Immature natural killer cell (primary cell): ENCODE measurements around the gene F12. TPM values are rescaled to one million over a fixed set of nuclear protein-coding genes. Genes with fewer than 3 reads are reported as not detected.
"Not testable (repeated sequence)": the region's sequence is repeated elsewhere in the genome, so short reads cannot be mapped to it uniquely, and the experiment has no call there.

Source experiments
- DNase-seq, 3 donors: peaks; one replicate each; pipeline ENCODE4 v3.0.0; 2022; ENCODE audit warnings: mixed read lengths in 1 of 3
- H3K27ac Mint-ChIP-seq, 6 donors: one replicate each; pipeline ENCODE4 v1.8.0; 2020; ENCODE audit warnings: mixed read lengths in 6 of 6, mild to moderate bottlenecking in 5 of 6, inconsistent platforms in 4 of 6, moderate library complexity in 3 of 6
- H3K27me3 Mint-ChIP-seq, 3 donors: one replicate each; pipeline ENCODE4 v1.8.0; 2020 to 2021; ENCODE audit warnings: low read depth in 3 of 3, mild to moderate bottlenecking in 3 of 3, mixed read lengths in 3 of 3, moderate library complexity in 3 of 3, inconsistent platforms in 1 of 3
- H3K36me3 Mint-ChIP-seq, 3 donors: one replicate each; pipeline ENCODE4 v1.8.0; 2020; ENCODE audit warnings: mixed read lengths in 3 of 3, inconsistent platforms in 2 of 3, mild to moderate bottlenecking in 2 of 3
- H3K4me1 Mint-ChIP-seq, 2 donors: one replicate each; pipeline ENCODE4 v1.8.0; 2020; ENCODE audit warnings: inconsistent platforms in 2 of 2, mild to moderate bottlenecking in 2 of 2, mixed read lengths in 2 of 2, moderate library complexity in 1 of 2
- H3K4me3 Mint-ChIP-seq, 5 donors: one replicate each; pipeline ENCODE4 v1.8.0; 2020; ENCODE audit warnings: mild to moderate bottlenecking in 5 of 5, mixed read lengths in 5 of 5, inconsistent platforms in 3 of 5, moderate library complexity in 3 of 5
- H3K9me3 Mint-ChIP-seq, 6 donors: one replicate each; pipeline ENCODE4 v1.8.0; 2020; ENCODE audit warnings: mild to moderate bottlenecking in 6 of 6, mixed read lengths in 6 of 6, inconsistent platforms in 4 of 6, moderate library complexity in 3 of 6
- polyA plus RNA-seq, 3 donors: library from polyadenylated mRNA; unstranded; fragments of 300-500 nt; fragmentation: Illumina TruSeq; gene quantifications; one replicate each; pipeline ENCODE4 v1.2.3, GENCODE V29; 2021

F12 gene
- polyA plus RNA-seq, 3 donors from 2014 or later, result 1.3 to 2.3 TPM; not detected in 1

DNA sequence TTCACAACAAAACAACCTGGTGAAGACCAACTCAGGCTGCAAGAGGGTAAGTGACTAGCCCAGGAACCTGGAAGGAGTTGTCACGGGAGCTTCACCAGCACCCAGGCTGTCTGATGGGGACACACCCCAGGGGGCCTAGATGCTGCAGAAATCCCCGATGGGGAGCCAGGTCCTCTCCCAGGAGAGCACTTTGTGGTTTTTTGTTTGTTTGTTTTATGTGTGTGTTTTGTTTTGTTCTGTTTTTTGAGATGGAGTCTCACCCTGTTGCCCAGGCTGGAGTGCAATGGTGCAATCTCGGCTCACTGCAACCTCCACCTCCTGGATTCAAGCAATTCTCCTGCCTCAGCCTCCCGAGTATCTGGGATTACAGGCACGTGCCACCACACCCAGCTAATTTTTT is 33.8 kb downstream of the F12 start:
- DNase-seq, H3K36me3 Mint-ChIP-seq, H3K9me3 Mint-ChIP-seq, H3K4me3 Mint-ChIP-seq, H3K27me3 Mint-ChIP-seq: not testable (repeated sequence)
- Mint-ChIP-seq H3K4me1 (peaks cover 22 to 27% of the 10 kb centered on the region in 2 donors), H3K27ac (peak overlapping the region in 1 of 6 donors; percentile 26)

DNA sequence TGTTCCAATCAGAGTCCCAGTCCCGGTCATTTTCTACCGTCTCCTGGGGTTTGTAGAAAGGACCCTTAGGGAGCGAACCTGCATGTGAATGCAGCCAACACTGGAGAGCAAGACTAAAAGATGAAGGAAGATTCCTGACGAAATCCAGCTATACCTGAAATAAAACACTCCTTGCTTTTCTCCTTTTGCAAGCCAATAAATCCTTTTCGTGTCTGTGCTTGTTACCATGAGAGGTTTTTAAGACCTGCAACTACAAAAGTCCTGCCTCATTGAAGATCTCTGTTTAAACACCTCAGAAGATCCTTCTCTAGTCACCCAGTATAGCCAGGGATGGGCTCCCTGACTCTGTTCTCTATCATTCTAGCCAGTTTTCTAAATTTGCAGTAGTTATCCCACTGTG is 35.2 kb downstream of the F12 start:
- DNase-seq, result no peak
- Mint-ChIP-seq H3K4me1 (peaks cover 28 to 30% of the 10 kb centered on the region in 2 donors), H3K4me3 (peak overlapping the region in 1 of 5 donors; percentile 25), H3K27ac (peak overlapping the region in 4 of 6 donors; percentile 53 to 82 (median 68)), H3K36me3 (peaks cover 1 to 6% (median 3%) of the 10 kb centered on the region in 3 donors), H3K27me3 (peaks cover 0 to 3% (median 1%) of the 10 kb centered on the region in 3 donors), H3K9me3 (no peaks in the 10 kb centered on the region)

DNA sequence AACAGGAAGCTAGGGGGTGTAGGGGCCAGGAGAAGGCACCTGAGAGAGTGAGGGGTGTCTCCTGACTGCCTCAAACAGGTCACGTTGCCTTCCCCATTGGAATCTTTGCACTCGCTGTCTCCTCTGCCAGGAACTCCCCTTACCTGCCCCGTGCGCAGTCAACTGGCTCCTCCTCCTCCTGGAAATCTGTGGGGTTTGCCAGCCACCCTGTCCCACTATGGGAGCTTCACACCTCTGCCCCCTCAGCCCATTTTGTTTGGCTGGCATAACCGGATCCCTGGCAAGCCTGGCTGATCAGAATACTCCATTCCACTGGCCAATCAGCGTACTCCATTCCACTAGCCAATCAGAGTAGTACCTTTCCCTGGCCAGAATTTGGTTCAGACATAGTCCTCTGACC is 35.6 kb downstream of the F12 start:
- no peaks in the 10 kb centered on the region for H3K9me3 Mint-ChIP-seq
- H3K4me3 Mint-ChIP-seq, result no peak overlapping the region
- peaks cover 0 to 4% (median 1%) of the 10 kb centered on the region in 3 donors for H3K27me3 Mint-ChIP-seq
- no peak for DNase-seq
- peaks cover 5 to 10% (median 7%) of the 10 kb centered on the region in 3 donors for H3K36me3 Mint-ChIP-seq
- H3K4me1 Mint-ChIP-seq, result peaks cover 32 to 34% of the 10 kb centered on the region in 2 donors
- H3K27ac Mint-ChIP-seq, result peak overlapping the region in 3 of 6 donors; percentile 71 to 82 (median 79)

GRCh38 chr5:177372910-177373309 is 36.5 kb downstream of the F12 start:
- H3K27me3 Mint-ChIP-seq, result peaks cover 0 to 4% (median 1%) of the 10 kb centered on the region in 3 donors
- no peaks in the 10 kb centered on the region for H3K9me3 Mint-ChIP-seq
- H3K4me3 Mint-ChIP-seq, result peak overlapping the region in 2 of 5 donors; percentile 10 to 61
- peaks cover 13 to 18% (median 14%) of the 10 kb centered on the region in 3 donors for H3K36me3 Mint-ChIP-seq
- H3K4me1 Mint-ChIP-seq, result peaks cover 39 to 40% of the 10 kb centered on the region in 2 donors
- peak in 1 of 3 donors; percentile 22 for DNase-seq
- peak overlapping the region; percentile 66 to 84 (median 80) for H3K27ac Mint-ChIP-seq

DNA sequence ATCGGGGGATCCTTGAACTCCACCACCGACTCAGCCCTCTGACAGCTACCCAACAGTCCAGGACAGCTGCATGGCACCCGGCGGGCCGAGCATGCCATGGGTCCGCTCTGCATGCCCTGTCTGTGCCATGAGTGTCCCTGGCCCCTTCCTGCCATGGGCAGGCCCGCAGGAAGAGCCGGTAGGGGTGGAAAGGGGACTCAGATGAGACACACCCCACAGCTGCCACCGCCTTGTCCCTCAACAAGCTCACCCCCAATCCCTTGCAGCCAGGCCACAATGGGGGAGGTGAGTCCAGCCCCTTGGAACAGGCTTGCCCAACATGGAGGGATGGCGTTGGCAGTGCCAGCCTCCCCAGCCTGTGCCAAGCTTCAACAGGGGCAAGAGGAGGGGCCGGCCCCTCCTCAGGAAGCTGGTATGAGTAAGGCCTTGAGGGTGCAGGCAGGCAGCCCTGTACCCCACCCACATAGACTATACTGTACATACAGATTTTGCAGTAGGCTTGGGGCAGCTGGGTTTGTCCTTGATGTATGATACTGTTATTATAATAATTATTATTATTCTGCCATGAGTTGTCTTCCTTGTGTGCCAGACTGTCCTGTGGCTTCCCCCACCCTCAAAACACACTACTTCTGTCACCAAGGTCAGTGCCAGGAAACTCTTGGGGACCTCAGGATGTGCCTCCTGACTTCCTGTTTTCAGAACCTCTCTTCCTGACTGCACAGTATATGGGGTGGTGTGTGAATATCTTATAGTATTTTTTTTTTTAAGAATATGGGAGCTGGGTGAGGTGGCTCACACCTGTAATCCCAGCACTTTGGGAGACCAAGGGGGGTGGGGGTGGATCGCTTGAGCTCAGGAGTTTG is 37.1 kb downstream of the F12 start:
- Mint-ChIP-seq H3K4me3 (peak overlapping the region in 4 of 5 donors; percentile 10 to 61 (median 52)), H3K36me3 (peaks cover 13 to 18% (median 14%) of the 10 kb centered on the region in 3 donors), H3K9me3 (no peaks in the 10 kb centered on the region), H3K4me1 (peaks cover 39 to 40% of the 10 kb centered on the region in 2 donors), H3K27me3 (peaks cover 0 to 4% (median 1%) of the 10 kb centered on the region in 3 donors), H3K27ac (peak overlapping the region; percentile 66 to 84 (median 80))
- DNase-seq, result no peak

DNA sequence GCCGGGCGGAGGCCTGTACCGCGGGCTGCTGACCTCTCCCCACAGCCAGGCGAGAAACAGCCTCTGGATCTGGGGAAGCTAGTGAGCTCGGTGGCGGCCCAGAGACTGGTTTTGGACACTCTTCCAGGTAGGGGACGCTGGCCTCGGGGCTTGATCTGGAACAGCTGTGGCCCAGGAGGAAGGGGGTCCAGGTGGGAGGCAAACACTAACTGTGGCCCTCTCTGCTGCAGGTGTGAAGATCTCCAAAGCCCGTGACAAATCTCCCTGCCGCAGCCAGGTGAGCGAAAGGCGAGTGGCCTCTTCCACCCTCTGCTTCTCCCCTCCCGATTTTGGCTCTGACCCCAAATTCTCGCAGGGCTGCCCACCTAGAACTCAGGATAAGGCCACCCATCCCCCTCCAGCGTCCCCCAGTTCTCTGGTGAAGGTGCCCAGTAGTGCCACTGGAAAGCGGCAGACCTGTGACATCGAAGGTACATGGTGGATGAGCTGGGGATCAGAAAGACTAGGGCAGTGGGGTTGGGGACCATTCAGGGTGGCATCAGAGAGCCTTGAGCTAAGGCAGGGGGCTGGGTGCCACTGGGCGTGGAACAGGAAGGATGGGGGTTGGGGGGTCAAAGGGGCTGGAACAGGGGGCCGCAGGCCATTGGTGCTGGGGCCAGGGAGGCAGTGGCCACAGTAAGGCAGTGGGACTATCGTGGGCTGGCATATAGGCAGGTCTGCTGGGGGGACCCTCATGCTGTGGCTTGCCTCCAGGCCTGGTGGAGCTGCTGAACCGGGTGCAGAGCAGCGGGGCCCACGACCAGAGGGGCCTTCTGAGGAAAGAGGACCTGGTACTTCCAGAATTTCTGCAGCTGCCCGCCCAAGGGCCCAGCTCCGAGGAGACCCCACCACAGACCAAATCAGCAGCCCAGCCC is 38.0 kb downstream of the F12 start:
- Mint-ChIP-seq H3K27me3 (peaks cover 0 to 4% (median 3%) of the 10 kb centered on the region in 3 donors), H3K4me3 (peak overlapping the region in 4 of 5 donors; percentile 13 to 68 (median 42)), H3K36me3 (peaks cover 13 to 19% (median 14%) of the 10 kb centered on the region in 3 donors), H3K27ac (peak overlapping the region in 5 of 6 donors; percentile 31 to 74 (median 60)), H3K4me1 (peaks cover 39 to 40% of the 10 kb centered on the region in 2 donors), H3K9me3 (no peaks in the 10 kb centered on the region)
- no peak for DNase-seq

GRCh38 chr5:177370488-177371119 is 38.8 kb downstream of the F12 start:
- DNase-seq, result peak; percentile 49 to 71 (median 67)
- Mint-ChIP-seq H3K4me1 (peaks cover 39 to 40% of the 10 kb centered on the region in 2 donors), H3K27ac (peak overlapping the region in 1 of 6 donors; percentile 34), H3K27me3 (peaks cover 0 to 4% (median 1%) of the 10 kb centered on the region in 3 donors), H3K4me3 (peak overlapping the region in 1 of 5 donors; percentile 21), H3K9me3 (no peaks in the 10 kb centered on the region), H3K36me3 (peaks cover 13 to 21% (median 14%) of the 10 kb centered on the region in 3 donors)

GRCh38 chr5:177369645-177370440 is 39.5 kb downstream of the F12 start:
- Mint-ChIP-seq H3K36me3 (peaks cover 13 to 21% (median 14%) of the 10 kb centered on the region in 3 donors), H3K27me3 (peaks cover 0 to 4% (median 1%) of the 10 kb centered on the region in 3 donors), H3K9me3 (no peaks in the 10 kb centered on the region), H3K27ac (peak overlapping the region in 4 of 6 donors; percentile 53 to 74 (median 68)), H3K4me1 (peaks cover 39 to 40% of the 10 kb centered on the region in 2 donors), H3K4me3 (no peak overlapping the region)
- DNase-seq, result no peak

DNA sequence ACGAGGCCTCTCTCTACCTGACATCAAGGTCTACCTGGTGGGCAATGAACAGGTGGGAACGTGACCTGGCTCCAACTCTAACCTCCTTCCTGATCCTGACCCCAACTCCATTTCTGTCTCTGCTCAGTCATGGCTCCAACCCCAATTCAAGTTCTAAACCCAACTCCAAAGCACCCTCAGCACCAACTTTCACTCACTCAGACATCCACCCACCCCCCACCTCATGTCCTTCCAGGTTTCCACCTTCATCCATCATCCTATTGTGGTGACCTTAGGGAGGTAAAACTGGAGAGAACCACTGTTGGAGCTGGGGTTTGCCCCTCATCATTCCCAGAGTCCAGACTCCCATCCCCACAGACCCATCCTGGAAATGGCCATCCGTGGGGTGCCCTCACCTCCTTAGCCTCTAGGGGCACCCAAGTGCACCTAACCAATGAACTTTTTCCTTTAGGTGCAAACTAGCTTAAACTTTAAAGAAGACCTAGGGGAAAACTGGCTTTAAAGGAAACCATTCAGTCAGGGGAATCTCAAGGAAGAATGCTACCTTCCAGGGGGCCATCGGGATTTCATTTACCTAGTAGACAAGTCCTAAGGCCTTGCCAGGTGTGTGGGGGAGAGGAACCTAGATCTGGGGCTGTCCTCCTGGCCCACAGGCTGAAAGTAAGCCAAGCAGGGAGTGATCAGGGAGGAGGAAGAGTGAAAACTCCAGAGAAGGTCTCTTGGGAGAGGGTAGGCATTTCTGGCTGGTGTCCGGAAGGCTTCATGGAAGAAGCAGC is 40.3 kb downstream of the F12 start:
- peak overlapping the region; percentile 53 to 79 (median 68) for H3K27ac Mint-ChIP-seq
- H3K9me3 Mint-ChIP-seq, result no peaks in the 10 kb centered on the region
- peak overlapping the region in 2 of 5 donors; percentile 16 to 18 for H3K4me3 Mint-ChIP-seq
- peaks cover 39 to 40% of the 10 kb centered on the region in 2 donors for H3K4me1 Mint-ChIP-seq
- peak in 1 of 3 donors; percentile 32 for DNase-seq
- H3K27me3 Mint-ChIP-seq, result peaks cover 0 to 4% (median 1%) of the 10 kb centered on the region in 3 donors
- H3K36me3 Mint-ChIP-seq, result peaks cover 13 to 21% (median 14%) of the 10 kb centered on the region in 3 donors

GRCh38 chr5:177367981-177368868 is 41.1 kb downstream of the F12 start:
- Mint-ChIP-seq H3K27ac (peak overlapping the region in 3 of 6 donors; percentile 40 to 72 (median 43)), H3K4me3 (no peak overlapping the region)

DNA sequence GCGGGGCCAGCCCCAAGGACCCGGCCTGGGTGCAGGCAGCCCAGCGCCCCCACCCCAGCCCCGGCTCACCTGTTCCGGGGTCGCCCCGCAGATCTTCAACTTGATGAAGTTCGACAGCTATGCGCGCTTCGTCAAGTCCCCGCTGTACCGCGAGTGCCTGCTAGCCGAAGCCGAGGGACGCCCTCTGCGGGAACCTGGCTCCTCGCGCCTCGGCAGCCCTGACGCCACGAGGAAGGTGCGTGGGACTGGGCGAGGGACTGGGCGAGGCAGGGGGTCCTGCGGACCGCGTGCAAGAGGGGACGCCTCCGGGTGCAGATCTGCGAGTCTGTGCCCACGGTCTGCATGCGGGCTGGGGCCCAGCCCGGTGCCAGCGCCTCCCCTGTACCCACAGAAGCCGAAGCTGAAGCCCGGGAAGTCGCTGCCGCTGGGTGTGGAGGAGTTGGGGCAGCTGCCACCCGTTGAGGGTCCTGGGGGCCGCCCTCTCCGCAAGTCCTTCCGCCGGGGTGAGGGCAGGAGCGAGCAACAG is 42.0 kb downstream of the F12 start:
- no peak overlapping the region for H3K4me3 Mint-ChIP-seq
- peaks cover 38 to 44% of the 10 kb centered on the region in 2 donors for H3K4me1 Mint-ChIP-seq
- no peak for DNase-seq
- no peaks in the 10 kb centered on the region for H3K9me3 Mint-ChIP-seq
- peaks cover 13 to 18% (median 14%) of the 10 kb centered on the region in 3 donors for H3K36me3 Mint-ChIP-seq
- H3K27ac Mint-ChIP-seq, result no peak overlapping the region
- peaks cover 0 to 4% (median 1%) of the 10 kb centered on the region in 3 donors for H3K27me3 Mint-ChIP-seq

More at GRCh38 chr5:177367981-177368868, 41.1 kb downstream of the F12 start:
- no peak for DNase-seq
- Mint-ChIP-seq H3K9me3 (no peaks in the 10 kb centered on the region), H3K4me1 (peaks cover 39 to 44% of the 10 kb centered on the region in 2 donors), H3K36me3 (peaks cover 13 to 21% (median 14%) of the 10 kb centered on the region in 3 donors), H3K27me3 (peaks cover 0 to 4% (median 1%) of the 10 kb centered on the region in 3 donors)
